Measurements from ENCODE around the gene ZNF783. TPM values are rescaled to one million over a fixed set of nuclear protein-coding genes. Genes with fewer than 3 reads are reported as not detected.

ZNF783 gene
- total RNA-seq, 1 donor from 2014 or later = 22.9 TPM

GRCh38 chr7:149239345-149240143 lies 22.5 kb upstream of the ZNF783 start, which contains the start of gene ZNF212:
Gene ZNF212 (plus strand): TSS chr7:149239651. CDS start chr7:149239779, 128 bp downstream.
- H3K4me1 Mint-ChIP-seq (ENCODE audit: low read depth, unreplicated experiment) = peaks cover 4% of the 10 kb centered on the region
- H3K27ac Mint-ChIP-seq (ENCODE audit: unreplicated experiment) = peak within 1 kb of the TSS; percentile 82
- peaks cover 14% of the 10 kb centered on the region for H3K36me3 Mint-ChIP-seq (ENCODE audit: unreplicated experiment)
- peak; percentile 67 for TF ChIP-seq CTCF (IDR thresholded peaks at IDR 0.05; ENCODE audit: partially characterized antibody, unreplicated experiment)
- H3K4me3 Mint-ChIP-seq (ENCODE audit: unreplicated experiment) = peak within 1 kb of the TSS; percentile 95
- H3K27me3 Mint-ChIP-seq (ENCODE audit: unreplicated experiment) = no peaks in the 10 kb centered on the region
- H3K9me3 Mint-ChIP-seq (ENCODE audit: unreplicated experiment) = peaks cover 6% of the 10 kb centered on the region
- DNase-seq = peak; percentile 93

DNA sequence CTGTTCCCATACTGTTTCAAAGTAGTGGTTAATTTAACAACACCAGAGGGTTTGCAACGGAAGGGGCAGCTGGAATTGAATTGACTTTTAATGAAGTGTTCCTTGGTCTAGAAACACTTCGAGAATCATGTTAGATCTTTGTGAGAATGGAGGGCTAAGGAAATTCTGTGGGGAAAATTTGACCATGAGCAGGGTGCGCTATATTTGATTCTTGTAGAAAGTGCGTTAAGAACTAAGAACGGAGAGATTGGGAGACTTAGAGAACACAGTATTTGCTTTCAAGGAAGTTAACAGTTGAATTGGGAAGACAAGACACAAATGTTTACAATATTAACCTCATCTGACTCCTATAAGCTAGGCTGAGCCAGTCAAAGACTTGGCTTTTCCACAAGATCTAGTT lies 21.4 kb upstream of the ZNF783 start:
- peak overlapping the region; percentile 95 for H3K4me3 Mint-ChIP-seq (ENCODE audit: unreplicated experiment)
- DNase-seq = no peak
- no peaks in the 10 kb centered on the region for H3K27me3 Mint-ChIP-seq (ENCODE audit: unreplicated experiment)
- no peak overlapping the region for H3K27ac Mint-ChIP-seq (ENCODE audit: unreplicated experiment)
- H3K9me3 Mint-ChIP-seq (ENCODE audit: unreplicated experiment) = peaks cover 6% of the 10 kb centered on the region
- H3K36me3 Mint-ChIP-seq (ENCODE audit: unreplicated experiment) = peaks cover 14% of the 10 kb centered on the region
- peaks cover 4% of the 10 kb centered on the region for H3K4me1 Mint-ChIP-seq (ENCODE audit: low read depth, unreplicated experiment)
- TF ChIP-seq CTCF (IDR thresholded peaks at IDR 0.05; ENCODE audit: partially characterized antibody, unreplicated experiment) = no peak

GRCh38 chr7:149241696-149242095 lies 20.3 kb upstream of the ZNF783 start:
- Mint-ChIP-seq H3K9me3 (ENCODE audit: unreplicated experiment) (peaks cover 5% of the 10 kb centered on the region), H3K4me1 (ENCODE audit: low read depth, unreplicated experiment) (peaks cover 4% of the 10 kb centered on the region), H3K27ac (ENCODE audit: unreplicated experiment) (no peak overlapping the region), H3K36me3 (ENCODE audit: unreplicated experiment) (peaks cover 10% of the 10 kb centered on the region), H3K27me3 (ENCODE audit: unreplicated experiment) (no peaks in the 10 kb centered on the region), H3K4me3 (ENCODE audit: unreplicated experiment) (no peak overlapping the region)
- no peak for DNase-seq
- TF ChIP-seq CTCF (IDR thresholded peaks at IDR 0.05; ENCODE audit: partially characterized antibody, unreplicated experiment) = no peak

- Mint-ChIP-seq H3K27ac (ENCODE audit: unreplicated experiment) (no peak overlapping the region), H3K4me1 (ENCODE audit: low read depth, unreplicated experiment) (peaks cover 4% of the 10 kb centered on the region), H3K9me3 (ENCODE audit: unreplicated experiment) (peaks cover 3% of the 10 kb centered on the region), H3K27me3 (ENCODE audit: unreplicated experiment) (no peaks in the 10 kb centered on the region), H3K4me3 (ENCODE audit: unreplicated experiment) (no peak overlapping the region), H3K36me3 (ENCODE audit: unreplicated experiment) (peaks cover 8% of the 10 kb centered on the region)
- no peak for DNase-seq
- TF ChIP-seq CTCF (IDR thresholded peaks at IDR 0.05; ENCODE audit: partially characterized antibody, unreplicated experiment) = no peak
These were observed 16.8 kb upstream of the ZNF783 start for GRCh38 chr7:149245244-149245643.

DNA sequence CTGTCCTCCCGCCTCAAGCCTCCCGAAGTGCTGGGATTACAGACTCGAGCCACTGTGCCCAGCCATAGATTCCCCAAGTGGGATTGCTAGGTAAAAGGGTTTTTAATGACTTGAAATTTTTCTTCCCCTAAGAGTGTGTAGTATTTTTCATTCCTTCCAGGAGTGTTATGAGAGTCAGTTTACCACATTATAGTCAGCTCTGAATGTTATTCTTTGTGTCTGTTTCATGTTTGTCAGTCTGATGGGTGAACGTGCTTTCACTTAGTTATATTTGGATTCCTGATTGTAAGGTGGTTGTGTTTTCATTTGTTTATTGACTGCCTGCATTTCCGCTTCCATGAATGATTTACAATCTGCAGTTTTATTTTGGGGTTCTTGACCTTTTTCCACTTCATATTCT lies 16.3 kb upstream of the ZNF783 start:
- Mint-ChIP-seq H3K27me3 (ENCODE audit: unreplicated experiment) (no peaks in the 10 kb centered on the region), H3K4me1 (ENCODE audit: low read depth, unreplicated experiment) (peaks cover under 1% of the 10 kb centered on the region), H3K4me3 (ENCODE audit: unreplicated experiment) (no peak overlapping the region), H3K36me3 (ENCODE audit: unreplicated experiment) (peaks cover 8% of the 10 kb centered on the region), H3K27ac (ENCODE audit: unreplicated experiment) (no peak overlapping the region), H3K9me3 (ENCODE audit: unreplicated experiment) (peaks cover 3% of the 10 kb centered on the region)
- no peak for TF ChIP-seq CTCF (IDR thresholded peaks at IDR 0.05; ENCODE audit: partially characterized antibody, unreplicated experiment)
- no peak for DNase-seq
